ENCODE measurements around the gene REEP3. TPM values are rescaled to one million over a fixed set of nuclear protein-coding genes. Genes with fewer than 3 reads are reported as not detected.

Gene REEP3
- total and polyA plus RNA-seq, 2 of the 8 experiments (the other 6 are each of a cell fraction or from before 2014, with no cell fraction given) = 5.8 to 31.5 TPM

DNA sequence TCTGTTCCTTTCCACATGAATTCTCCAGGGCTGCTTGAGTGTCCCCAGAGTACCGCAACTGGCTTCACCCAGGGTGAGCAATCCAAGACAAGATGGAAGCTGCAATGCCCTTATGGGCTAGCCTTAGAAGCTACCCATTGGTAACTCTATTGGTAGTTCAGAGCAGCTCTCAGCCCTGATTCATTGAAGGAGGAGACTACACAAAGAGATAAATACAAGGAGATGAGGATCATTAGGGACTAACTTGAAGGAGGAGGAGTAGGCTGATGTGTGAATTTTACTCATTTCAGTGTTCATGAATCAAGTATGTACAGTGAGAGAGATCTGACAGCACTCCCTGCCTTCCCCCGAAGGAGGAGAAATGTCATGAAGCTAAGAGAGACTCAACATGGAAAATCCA lies 124.0 kb downstream of the REEP3 start:
- H3K79me1 ChIP-seq (ENCODE audit: low read depth, low read length) = no peaks in the 10 kb centered on the region
- H3K79me2 ChIP-seq (ENCODE audit: control insufficient read depth in 1 of 2, insufficient read depth in 2 of 2, low read length in 2 of 2) = no peaks in the 10 kb centered on the region
- H3K18ac ChIP-seq (ENCODE audit: extremely low read depth, low read length) = no peak overlapping the region
- H3K27me3 ChIP-seq (replicated peaks in 1 of 4; ENCODE audit: control insufficient read depth in 3 of 4, extremely low read depth in 1 of 4, insufficient read depth in 3 of 4, low read length in 3 of 4) = no peaks in the 10 kb centered on the region
- H3K36me3 ChIP-seq (ENCODE audit: control insufficient read depth in 2 of 4, insufficient read depth in 4 of 4, low read length in 3 of 4) = no peaks in the 10 kb centered on the region
- H3K23ac ChIP-seq (ENCODE audit: insufficient read length) = no peak overlapping the region
- H3K4me2 ChIP-seq (ENCODE audit: insufficient read depth in 1 of 2, low read depth in 2 of 2, low read length in 2 of 2) = no peak overlapping the region
- H4K20me1 ChIP-seq (replicated peaks in 1 of 2; ENCODE audit: control insufficient read depth in 1 of 2, insufficient read depth in 2 of 2, low read length in 2 of 2) = no peaks in the 10 kb centered on the region
- no peaks in the 10 kb centered on the region for H3K9me3 ChIP-seq (ENCODE audit: insufficient read depth in 2 of 2, low read depth in 1 of 2, low read length in 1 of 2)
- DNase-seq (ENCODE audit: low read depth in 1 of 2, low spot score in 2 of 2) = no peak
- no peaks in the 10 kb centered on the region for H3K23me2 ChIP-seq (ENCODE audit: low read depth, low read length)
- FAIRE-seq = no peak
- CTCF ChIA-PET (ENCODE audit: partially characterized antibody) = interaction anchor here (0.6 to 1.3 kb wide), 3 partner anchors 16 to 75 kb away, joined by 3 to 4 read pairs (median 4); no protein-coding TSS in a partner anchor
- no peak overlapping the region for H3K4ac ChIP-seq (replicated peaks; ENCODE audit: insufficient read length, low read depth, low read length)
- H2BK12ac ChIP-seq (ENCODE audit: low read depth, low read length) = peak overlapping the region; percentile 29; the same call in 1 of the 2 replicates
- no peaks in the 10 kb centered on the region for H3K4me1 ChIP-seq (replicated peaks in 1 of 4; ENCODE audit: control insufficient read depth in 3 of 4, insufficient read depth in 4 of 4, low read length in 3 of 4)
- H2BK5ac ChIP-seq (ENCODE audit: low read depth, low read length) = no peak overlapping the region
- no peak overlapping the region for H3K9ac ChIP-seq (replicated peaks in 1 of 4; ENCODE audit: extremely low read depth in 1 of 4, low read depth in 3 of 4, low read length in 3 of 4)
- TF ChIP-seq JUN (IDR thresholded peaks at IDR 0.05; ENCODE audit: low read depth, low read length) (no peak), ASH2L (IDR thresholded peaks at IDR 0.05; ENCODE audit: low read length) (no peak), TBP (IDR thresholded peaks at IDR 0.05; ENCODE audit: low read depth, low read length) (no peak), JUND (IDR thresholded peaks at IDR 0.05; ENCODE audit: low read length) (no peak), SIRT6 (IDR thresholded peaks at IDR 0.05; ENCODE audit: low read length) (no peak), SP1 (IDR thresholded peaks at IDR 0.05; ENCODE audit: low read depth, low read length) (no peak), TCF12 (IDR thresholded peaks at IDR 0.05; ENCODE audit: low read depth, low read length) (no peak), YY1 (IDR thresholded peaks at IDR 0.05; ENCODE audit: low read depth, low read length) (no peak), ZNF274 (IDR thresholded peaks at IDR 0.05; ENCODE audit: borderline replicate concordance, extremely low read depth, low read length) (no peak)
- peak overlapping the region; percentile 89 for H2AFZ ChIP-seq (ENCODE audit: low read length)
- no peak overlapping the region for H3K27ac ChIP-seq (ENCODE audit: low read depth, low read length)
- no peak overlapping the region for H3K14ac ChIP-seq (ENCODE audit: insufficient read length)
- H2AK5ac ChIP-seq (ENCODE audit: low read depth, low read length) = no peak overlapping the region
- H3K56ac ChIP-seq (replicated peaks; ENCODE audit: insufficient read length, low read depth, low read length) = no peak overlapping the region
- H2BK20ac ChIP-seq (ENCODE audit: low read length) = peak overlapping the region; percentile 23; the same call in 1 of the 2 replicates
- WGBS, 2 experiments (ENCODE audit: extremely low coverage in 1 of 2, insufficient coverage in 1 of 2, insufficient read length in 1 of 2, insufficient replicate concordance in 2 of 2, low coverage in 1 of 2, low lambda C conversion rate in 2 of 2, missing lambda C conversion rate in 1 of 2) = 97% methylated on average over 2 of the region's 2 CpGs; no CpG with 5 or more reads in 1 of the 2 experiments
- H2BK15ac ChIP-seq (ENCODE audit: low read length) = no peak overlapping the region; the same call in 1 of the 2 replicates
- H4K5ac ChIP-seq (ENCODE audit: insufficient read length, low read depth, low read length) = no peak overlapping the region
- H3K4me3 ChIP-seq (ENCODE audit: extremely low read depth in 1 of 4, insufficient read depth in 2 of 4, low read depth in 3 of 4, low read length in 4 of 4) = no peak overlapping the region
- no peak overlapping the region for H4K91ac ChIP-seq (replicated peaks; ENCODE audit: insufficient read length, low read length)
- no peak overlapping the region; the same call in 1 of the 2 replicates for H4K8ac ChIP-seq (ENCODE audit: extremely low read depth, insufficient read depth, low read length)
- POLR2A ChIA-PET (ENCODE audit: partially characterized antibody) = interaction anchor here (3.8 kb wide), 1 partner anchor 15 kb away, joined by 16 read pairs; no protein-coding TSS in a partner anchor
- H2BK120ac ChIP-seq (replicated peaks; ENCODE audit: low read depth, low read length) = peak overlapping the region; percentile 72

All from H1 (cell line).